Prostate gland (tissue), 2 donors: ENCODE results near the gene KRT23.

Experiments
- CTCF ChIP-seq, 4 experiments: fragments of 200-600 bp in 2 of 4; fragments of 450-650 bp in 2 of 4; sonication (generic) in 2 of 4; IDR thresholded peaks; 1 replicate in 3 of 4; 2 replicates in 1 of 4; pipeline ENCODE4 v1.5.1; 2016 to 2019; ENCODE audit warnings: antibody characterized with exemption in 4 of 4, mild to moderate bottlenecking in 2 of 4, moderate library complexity in 2 of 4
- POLR2A ChIP-seq: fragments of 450-650 bp; IDR thresholded peaks from one replicate; pipeline ENCODE4 v1.6.1; 2016; ENCODE audit warnings: antibody characterized with exemption, mild to moderate bottlenecking

GRCh38 chr17:40884708-40885512 lies 52.5 kb downstream of the KRT23 start, which contains the start of gene KRT20:
- no peak for TF ChIP-seq CTCF (IDR thresholded peaks at IDR 0.05)
- no peak for TF ChIP-seq POLR2A
